GM12873 (cell line): ENCODE measurements around the gene ANKK1.

Experiments
- CTCF ChIP-seq: IDR thresholded peaks from 2 replicates; pipeline ENCODE4 v1.5.1; 2012; ENCODE audit warnings: low read depth, mild to moderate bottlenecking, moderate library complexity, low read length, control low read depth; ENCODE audit not compliant: insufficient read depth; ENCODE audit errors: missing control alignments

The ANKK1 gene

DNA sequence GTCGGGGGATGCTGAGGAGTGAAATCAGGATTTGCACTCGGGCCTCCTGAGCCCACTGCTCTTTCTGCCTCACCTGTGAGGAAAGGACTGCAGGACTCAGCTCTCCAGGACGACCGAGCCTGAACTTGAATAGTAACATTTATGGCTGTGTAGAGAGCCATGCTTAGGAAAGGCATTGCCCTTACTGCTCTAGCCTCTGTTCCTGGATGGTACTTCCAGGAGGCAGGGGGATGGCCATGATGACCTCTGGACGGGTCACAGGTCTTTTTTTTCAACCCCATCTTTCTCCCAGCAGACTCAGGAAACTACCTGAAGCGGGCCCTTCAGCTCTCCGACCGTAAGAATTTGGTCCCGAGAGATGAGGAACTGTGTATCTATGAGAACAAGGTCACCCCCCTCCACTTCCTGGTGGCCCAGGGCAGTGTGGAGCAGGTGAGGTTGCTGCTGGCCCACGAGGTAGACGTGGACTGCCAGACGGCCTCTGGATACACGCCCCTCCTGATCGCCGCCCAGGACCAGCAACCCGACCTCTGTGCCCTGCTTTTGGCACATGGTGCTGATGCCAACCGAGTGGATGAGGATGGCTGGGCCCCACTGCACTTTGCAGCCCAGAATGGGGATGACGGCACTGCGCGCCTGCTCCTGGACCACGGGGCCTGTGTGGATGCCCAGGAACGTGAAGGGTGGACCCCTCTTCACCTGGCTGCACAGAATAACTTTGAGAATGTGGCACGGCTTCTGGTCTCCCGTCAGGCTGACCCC, 11.3 kb downstream of the ANKK1 start:
- no peak for TF ChIP-seq CTCF

DNA sequence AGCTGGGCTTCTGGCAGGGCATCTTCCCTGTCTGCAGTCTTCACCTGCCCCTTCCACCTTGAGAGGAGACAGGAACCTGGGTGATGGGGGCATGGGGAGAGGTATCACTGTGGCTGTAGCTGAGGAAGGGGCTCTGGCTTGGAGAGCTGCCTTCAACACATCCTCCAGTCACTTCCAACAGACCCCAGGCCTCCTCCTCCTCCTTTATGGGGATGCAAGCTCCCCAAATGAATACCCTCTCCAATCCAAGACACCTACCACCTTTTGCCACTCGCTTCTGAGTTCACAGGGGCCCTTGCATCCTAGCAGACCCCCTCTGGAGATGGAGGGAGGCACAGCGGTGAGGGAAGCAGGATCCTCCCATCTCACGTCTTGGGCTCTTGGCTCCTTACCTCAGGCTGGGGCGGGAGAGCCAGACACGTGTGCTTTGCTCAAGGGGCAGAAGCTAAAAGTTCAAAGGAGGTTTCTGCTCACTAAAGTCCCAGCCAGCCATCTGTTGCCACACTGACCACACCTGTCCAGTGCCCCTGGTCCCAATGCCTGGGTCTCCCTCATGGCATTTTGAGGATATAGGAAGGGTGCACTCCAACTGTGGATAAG, 13.2 kb downstream of the ANKK1 start:
- no peak for TF ChIP-seq CTCF

DNA sequence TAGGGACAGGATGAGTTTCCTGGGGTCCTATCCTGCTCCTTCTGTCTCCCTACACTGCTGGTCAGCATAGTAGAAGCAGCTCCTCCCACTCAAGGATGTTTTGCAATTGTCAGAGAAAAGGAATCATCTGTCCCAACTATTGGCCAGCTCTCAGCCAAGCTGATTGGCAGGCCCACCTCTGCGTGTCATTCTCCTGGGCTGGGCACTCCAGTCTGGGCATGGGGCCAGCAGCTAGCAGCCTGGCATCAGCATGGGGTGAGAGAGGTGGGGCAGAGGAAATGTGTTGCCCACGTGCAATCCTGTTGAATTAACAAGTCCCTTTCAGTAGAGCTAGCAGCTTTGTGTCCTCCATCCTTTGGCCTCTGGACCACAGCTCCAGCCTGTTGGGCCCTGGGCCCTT, 14.1 kb downstream of the ANKK1 start:
- TF ChIP-seq CTCF = no peak

DNA sequence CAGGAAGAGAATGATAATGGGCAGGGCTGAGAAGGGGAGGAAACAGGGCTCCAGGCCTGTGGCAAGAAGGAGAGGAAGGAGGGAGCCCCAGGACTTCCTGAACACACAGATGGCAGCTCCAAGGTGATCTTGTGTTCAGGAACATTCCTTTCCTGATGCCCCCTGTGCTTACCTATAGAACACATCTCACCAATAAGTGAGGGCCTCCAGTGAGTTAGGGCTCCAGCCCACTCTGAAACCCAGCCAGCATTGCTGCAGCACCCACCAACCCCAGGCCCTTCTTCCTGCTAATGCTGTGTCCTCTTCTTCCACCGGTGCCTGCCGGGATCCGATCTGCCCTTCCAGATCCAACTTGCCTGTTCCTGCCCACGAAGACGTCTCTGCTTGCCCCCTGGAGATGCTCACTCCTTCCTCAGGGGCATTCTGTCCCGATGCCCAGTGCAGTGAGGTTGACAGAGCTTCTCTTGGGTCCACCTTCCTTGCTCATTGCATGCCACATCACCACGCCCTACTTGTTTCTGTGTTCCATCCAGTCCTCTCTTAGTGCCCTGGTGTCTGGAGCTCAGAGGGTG, 17.4 kb downstream of the ANKK1 start:
- no peak for TF ChIP-seq CTCF

- no peak for TF ChIP-seq CTCF
Measured at GRCh38 chr11:113405724-113406478, 18.3 kb downstream of the ANKK1 start.

GRCh38 chr11:113407163-113407562, 19.6 kb downstream of the ANKK1 start:
- TF ChIP-seq CTCF = no peak

GRCh38 chr11:113408206-113408605, 20.6 kb downstream of the ANKK1 start:
- no peak for TF ChIP-seq CTCF
